ENCODE measurements around the gene LRRC8E. TPM values are rescaled to one million over a fixed set of nuclear protein-coding genes. Genes with fewer than 3 reads are reported as not detected.
"Not testable (repeated sequence)": the region's sequence is repeated elsewhere in the genome, so short reads cannot be mapped to it uniquely, and the experiment has no call there.

LRRC8E gene
- total RNA-seq, 1 donor from 2014 or later: not detected

DNA sequence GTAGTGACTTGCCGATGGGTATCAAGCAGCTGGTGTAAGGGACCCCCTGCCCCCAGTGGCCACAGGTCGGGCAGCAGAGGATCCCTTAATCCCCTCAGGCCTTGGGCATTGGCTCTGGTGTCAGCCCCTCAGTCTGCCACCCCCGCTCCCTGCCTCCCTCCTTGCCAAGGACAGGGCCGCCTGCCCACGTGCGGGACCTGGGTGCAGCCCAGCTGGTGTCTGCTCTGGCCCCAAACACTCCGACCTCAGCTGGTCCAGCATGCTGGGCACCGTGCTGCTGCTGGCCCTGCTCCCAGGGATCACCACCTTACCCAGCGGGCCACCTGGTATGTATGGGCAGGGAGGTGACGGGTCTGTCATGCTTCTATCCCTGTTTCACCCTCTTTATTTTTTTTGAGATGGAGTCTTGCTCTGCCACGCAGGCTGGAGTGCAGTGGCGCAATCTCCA lies 26.3 kb downstream of the LRRC8E start, which contains the start of gene TGFBR3L:
TGFBR3L (plus strand) TSS at position 233 of the 448 bp plus-strand sequence.
- intact Hi-C loops (cut with micrococcal nuclease): no loop called here

DNA sequence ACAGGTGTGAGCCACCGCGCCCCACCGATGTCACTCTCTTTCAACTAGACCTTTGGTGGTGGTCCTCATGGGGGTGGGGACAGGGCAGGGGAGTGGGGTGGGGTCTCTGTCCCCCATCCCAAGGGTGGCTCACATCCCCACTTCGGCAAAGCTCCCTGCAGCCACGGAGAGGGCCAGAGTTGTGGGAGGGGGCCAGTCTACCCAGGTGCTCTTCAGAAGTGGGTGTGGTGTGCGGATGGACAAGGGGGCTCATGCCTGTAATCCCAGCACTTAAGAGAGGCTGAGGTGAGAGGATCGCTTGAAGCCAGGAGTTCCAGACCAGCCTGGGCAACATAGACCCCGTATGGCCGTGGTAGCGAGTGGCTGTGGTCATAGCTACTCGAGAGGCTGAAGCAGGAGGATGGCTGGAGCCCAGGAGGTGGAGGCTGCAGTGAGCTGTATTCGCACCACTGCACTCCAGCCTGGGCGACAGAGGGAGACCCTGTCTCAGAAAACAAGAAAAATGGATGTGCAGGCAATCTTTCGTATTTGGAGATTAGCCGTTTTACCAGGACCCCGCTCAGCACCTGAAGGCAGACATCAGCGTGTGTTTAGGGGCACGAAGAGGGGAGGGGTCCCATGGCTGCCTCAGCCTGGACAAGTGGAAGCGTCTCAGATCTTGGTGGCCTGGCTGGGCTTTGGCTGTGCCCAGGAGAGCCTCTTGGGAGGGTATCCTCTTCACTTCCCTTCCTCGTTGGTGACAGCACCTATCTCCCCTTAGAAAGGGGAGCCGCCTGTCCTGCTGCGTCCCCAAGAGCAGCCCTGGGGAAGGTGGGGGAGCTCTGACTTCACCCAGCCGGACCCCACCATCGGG lies 27.2 kb downstream of the LRRC8E start:
- peaks cover 18% of the 10 kb centered on the region for H3K36me3 Mint-ChIP-seq (ENCODE audit: low read depth)
- intact Hi-C loops (cut with micrococcal nuclease): no loop called here
- peaks cover 10% of the 10 kb centered on the region for H3K4me1 Mint-ChIP-seq (ENCODE audit: low read depth)
- DNase-seq (ENCODE audit: low spot score): no peak
- H3K27ac Mint-ChIP-seq: peak overlapping the region; percentile 58
- no peaks in the 10 kb centered on the region for H3K9me3 Mint-ChIP-seq
- H3K27me3 Mint-ChIP-seq (ENCODE audit: insufficient read depth): peaks cover 15% of the 10 kb centered on the region
- peak overlapping the region; percentile 72 for H3K4me3 Mint-ChIP-seq

More for the DNA sequence above, 26.3 kb downstream of the LRRC8E start, which contains the start of gene TGFBR3L:
- Mint-ChIP-seq H3K27ac (peak within 1 kb of the TSS; percentile 58), H3K4me3 (peak within 1 kb of the TSS; percentile 72), H3K27me3 (ENCODE audit: insufficient read depth) (peaks cover 11% of the 10 kb centered on the region), H3K9me3 (no peaks in the 10 kb centered on the region), H3K36me3 (ENCODE audit: low read depth) (peaks cover 17% of the 10 kb centered on the region), H3K4me1 (ENCODE audit: low read depth) (peaks cover 4% of the 10 kb centered on the region)
- no peak for DNase-seq (ENCODE audit: low spot score)

GRCh38 chr19:7916103-7916954 lies 28.0 kb downstream of the LRRC8E start:
- intact Hi-C loops (cut with micrococcal nuclease): no loop called here

GRCh38 chr19:7916955-7917266 lies 28.6 kb downstream of the LRRC8E start:
- peaks cover 11% of the 10 kb centered on the region for H3K36me3 Mint-ChIP-seq (ENCODE audit: low read depth)

More at GRCh38 chr19:7916103-7916954, 28.0 kb downstream of the LRRC8E start:
- peaks cover 13% of the 10 kb centered on the region for H3K36me3 Mint-ChIP-seq (ENCODE audit: low read depth)
- peaks cover 17% of the 10 kb centered on the region for H3K4me1 Mint-ChIP-seq (ENCODE audit: low read depth)
- H3K27me3 Mint-ChIP-seq (ENCODE audit: insufficient read depth): peaks cover 15% of the 10 kb centered on the region
- H3K9me3 Mint-ChIP-seq: no peaks in the 10 kb centered on the region
- peak overlapping the region; percentile 44 for H3K27ac Mint-ChIP-seq
- peak; percentile 75 for DNase-seq (ENCODE audit: low spot score)
- peak overlapping the region; percentile 85 for H3K4me3 Mint-ChIP-seq

GRCh38 chr19:7917267-7918061 lies 29.2 kb downstream of the LRRC8E start:
- Mint-ChIP-seq H3K4me1 (ENCODE audit: low read depth) (peaks cover 22% of the 10 kb centered on the region), H3K36me3 (ENCODE audit: low read depth) (peaks cover 9% of the 10 kb centered on the region), H3K27me3 (ENCODE audit: insufficient read depth) (peaks cover 15% of the 10 kb centered on the region), H3K4me3 (peak overlapping the region; percentile 85), H3K27ac (no peak overlapping the region), H3K9me3 (no peaks in the 10 kb centered on the region)
- intact Hi-C loops (cut with micrococcal nuclease): no loop called here
- DNase-seq (ENCODE audit: low spot score): peak; percentile 55

More at GRCh38 chr19:7916955-7917266, 28.6 kb downstream of the LRRC8E start:
- intact Hi-C loops (cut with micrococcal nuclease): no loop called here
- H3K27ac Mint-ChIP-seq: peak overlapping the region; percentile 63
- DNase-seq (ENCODE audit: low spot score): no peak
- H3K9me3 Mint-ChIP-seq: no peaks in the 10 kb centered on the region
- peaks cover 18% of the 10 kb centered on the region for H3K4me1 Mint-ChIP-seq (ENCODE audit: low read depth)
- peak overlapping the region; percentile 85 for H3K4me3 Mint-ChIP-seq
- H3K27me3 Mint-ChIP-seq (ENCODE audit: insufficient read depth): peaks cover 15% of the 10 kb centered on the region

DNA sequence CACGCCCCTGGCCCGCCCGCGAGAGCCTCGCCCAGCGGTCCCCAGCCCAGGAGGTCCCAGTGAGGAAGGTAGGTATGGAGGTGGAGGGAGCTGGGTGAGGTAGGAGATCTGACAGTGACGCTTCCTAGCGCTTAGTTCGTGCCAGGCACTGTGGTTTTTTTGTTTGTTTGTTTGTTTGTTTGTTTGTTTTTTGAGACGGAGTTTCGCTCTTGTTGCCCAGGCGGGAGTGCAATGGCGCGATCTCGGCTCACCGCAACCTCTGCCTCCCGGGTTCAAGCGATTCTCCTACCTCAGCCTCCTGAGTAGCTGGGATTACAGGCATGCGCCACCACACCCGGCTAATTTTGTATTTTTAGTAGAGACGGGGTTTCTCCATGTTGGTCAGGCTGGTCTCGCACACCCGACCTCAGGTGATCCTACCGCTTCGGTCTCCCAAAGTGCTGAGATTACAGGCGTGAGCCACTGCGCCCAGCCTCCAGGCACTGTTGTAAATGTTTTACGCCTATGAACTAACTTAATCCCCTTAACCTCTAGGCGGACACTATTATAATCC lies 29.8 kb downstream of the LRRC8E start:
- DNase-seq (ENCODE audit: low spot score); H3K27ac Mint-ChIP-seq; H3K9me3 Mint-ChIP-seq; H3K36me3 Mint-ChIP-seq (ENCODE audit: low read depth); intact Hi-C loops (cut with micrococcal nuclease): not testable (repeated sequence)
- peaks cover 22% of the 10 kb centered on the region for H3K4me1 Mint-ChIP-seq (ENCODE audit: low read depth)
- peaks cover 15% of the 10 kb centered on the region for H3K27me3 Mint-ChIP-seq (ENCODE audit: insufficient read depth)
- H3K4me3 Mint-ChIP-seq: peak overlapping the region; percentile 49

- intact Hi-C loops (cut with micrococcal nuclease): no loop called here
- H3K27me3 Mint-ChIP-seq (ENCODE audit: insufficient read depth): peaks cover 15% of the 10 kb centered on the region
- no peak for DNase-seq (ENCODE audit: low spot score)
- H3K4me3 Mint-ChIP-seq: peak overlapping the region; percentile 86
- peaks cover 2% of the 10 kb centered on the region for H3K36me3 Mint-ChIP-seq (ENCODE audit: low read depth)
- H3K4me1 Mint-ChIP-seq (ENCODE audit: low read depth): peaks cover 22% of the 10 kb centered on the region
- no peaks in the 10 kb centered on the region for H3K9me3 Mint-ChIP-seq
- no peak overlapping the region for H3K27ac Mint-ChIP-seq
These were observed 30.5 kb downstream of the LRRC8E start for GRCh38 chr19:7918615-7919421.

DNA sequence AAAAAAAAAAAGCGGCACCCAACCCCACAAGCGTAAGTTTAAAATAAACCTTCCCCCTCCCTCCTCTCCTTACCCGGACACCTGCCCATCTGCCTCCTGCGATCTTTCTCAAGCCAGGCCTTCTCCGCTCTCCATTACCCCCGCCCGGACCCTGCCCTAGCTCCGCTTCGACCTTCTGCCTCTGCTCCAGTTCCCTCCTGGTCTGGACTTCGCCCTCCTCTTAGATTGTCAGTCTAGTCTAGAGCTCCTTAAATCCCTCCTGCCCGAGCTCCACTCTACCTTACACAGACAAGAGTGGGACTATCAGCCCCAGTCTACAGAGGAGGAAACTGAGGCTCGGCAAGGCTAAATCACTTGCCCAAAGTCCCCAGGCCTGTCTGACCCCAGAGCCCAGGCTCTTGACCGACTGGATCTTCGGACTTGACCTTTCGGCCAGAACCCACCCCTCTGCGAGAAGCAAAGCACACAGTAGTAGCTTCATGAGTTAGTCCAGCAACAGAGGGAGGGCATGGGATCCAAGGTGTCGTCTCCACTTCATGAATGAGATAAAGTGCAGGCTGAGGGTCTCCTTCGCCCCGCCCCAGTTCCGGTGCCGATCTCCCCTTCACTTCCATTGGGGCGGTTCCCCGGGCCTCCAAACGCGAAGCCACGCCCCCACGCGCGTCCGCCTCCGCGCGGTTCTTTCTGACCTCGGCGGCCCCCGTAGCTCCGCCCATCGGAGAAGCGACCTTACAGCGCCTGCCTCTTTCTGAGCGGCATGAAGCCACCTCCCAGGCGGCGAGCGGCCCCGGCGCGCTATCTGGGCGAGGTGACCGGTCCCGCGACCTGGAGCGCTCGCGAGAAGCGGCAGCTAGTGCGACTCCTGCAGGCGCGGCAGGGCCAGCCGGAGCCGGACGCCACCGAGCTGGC lies 31.6 kb downstream of the LRRC8E start, which contains the start of gene SNAPC2:
SNAPC2 (plus strand) TSS at position 729 of the 909 bp plus-strand sequence; CDS start at position 758, 29 bp downstream.
- Mint-ChIP-seq H3K27ac (peak within 1 kb of the TSS; percentile 93), H3K4me1 (ENCODE audit: low read depth) (peaks cover 22% of the 10 kb centered on the region), H3K9me3 (no peaks in the 10 kb centered on the region), H3K36me3 (ENCODE audit: low read depth) (peaks cover 2% of the 10 kb centered on the region), H3K27me3 (ENCODE audit: insufficient read depth) (peaks cover 18% of the 10 kb centered on the region), H3K4me3 (peak within 1 kb of the TSS; percentile 86)
- DNase-seq (ENCODE audit: low spot score): peak; percentile 96
- intact Hi-C loops (cut with micrococcal nuclease): loop anchor here (1.0 to 2.0 kb wide), 8 partner anchors 17 to 723 kb away; partner anchors contain the start of genes MAP2K7, STXBP2 and TIMM44

DNA sequence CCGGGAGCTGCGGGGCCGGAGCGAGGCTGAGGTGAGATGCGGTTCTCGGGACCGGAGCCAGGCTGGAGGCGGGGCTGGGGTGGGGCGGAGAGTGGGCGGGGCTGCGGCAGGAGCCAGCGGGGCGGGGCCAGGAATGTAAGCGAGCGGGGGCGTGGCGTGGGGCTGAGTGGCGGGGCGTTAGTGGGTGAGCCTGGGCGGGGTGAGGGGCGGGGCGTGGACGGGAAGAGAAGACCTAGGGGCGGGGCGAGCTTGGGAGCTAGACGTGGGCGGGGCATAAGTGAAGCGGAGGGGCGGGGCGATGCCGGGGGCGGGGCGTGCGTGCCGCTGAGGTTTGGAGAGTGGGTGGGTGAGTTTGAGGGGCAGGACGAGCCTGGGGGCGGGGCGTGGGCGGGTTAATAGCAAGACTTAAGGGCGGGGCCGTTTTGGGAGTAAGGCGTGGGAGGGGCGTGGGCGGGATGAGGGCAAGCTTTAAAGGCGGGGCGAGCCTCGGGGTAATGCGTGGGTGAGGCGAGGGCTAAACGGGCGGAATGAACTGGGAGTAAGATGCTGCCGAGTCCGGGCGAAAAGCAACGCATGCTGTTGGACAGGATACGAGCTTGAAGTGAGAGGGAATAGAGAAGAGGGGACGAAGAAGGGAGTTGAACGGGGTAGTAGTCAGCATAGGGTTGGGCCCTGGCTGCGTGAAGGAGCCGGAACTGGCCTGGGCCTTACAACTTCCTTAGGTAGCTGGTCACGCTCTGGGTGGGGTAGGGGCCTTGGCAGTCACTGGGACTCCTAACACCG lies 32.4 kb downstream of the LRRC8E start:
- H3K27me3 Mint-ChIP-seq (ENCODE audit: insufficient read depth): peaks cover 12% of the 10 kb centered on the region
- H3K36me3 Mint-ChIP-seq (ENCODE audit: low read depth): peaks cover 2% of the 10 kb centered on the region

More for the DNA sequence above, 32.4 kb downstream of the LRRC8E start:
- H3K27ac Mint-ChIP-seq: peak overlapping the region; percentile 93
- peaks cover 22% of the 10 kb centered on the region for H3K4me1 Mint-ChIP-seq (ENCODE audit: low read depth)
- peak overlapping the region; percentile 86 for H3K4me3 Mint-ChIP-seq
- no peaks in the 10 kb centered on the region for H3K9me3 Mint-ChIP-seq
- intact Hi-C loops (cut with micrococcal nuclease): loop anchor here (1.0 to 2.0 kb wide), 8 partner anchors 17 to 724 kb away; partner anchors contain the start of genes MAP2K7, STXBP2 and TIMM44
- peak; percentile 92 for DNase-seq (ENCODE audit: low spot score)
